ENCODE data around the gene ZNF280C.
A peak's percentile ranks its signal among the peaks of the same experiment; 100 is the strongest.

Gene ZNF280C

DNA sequence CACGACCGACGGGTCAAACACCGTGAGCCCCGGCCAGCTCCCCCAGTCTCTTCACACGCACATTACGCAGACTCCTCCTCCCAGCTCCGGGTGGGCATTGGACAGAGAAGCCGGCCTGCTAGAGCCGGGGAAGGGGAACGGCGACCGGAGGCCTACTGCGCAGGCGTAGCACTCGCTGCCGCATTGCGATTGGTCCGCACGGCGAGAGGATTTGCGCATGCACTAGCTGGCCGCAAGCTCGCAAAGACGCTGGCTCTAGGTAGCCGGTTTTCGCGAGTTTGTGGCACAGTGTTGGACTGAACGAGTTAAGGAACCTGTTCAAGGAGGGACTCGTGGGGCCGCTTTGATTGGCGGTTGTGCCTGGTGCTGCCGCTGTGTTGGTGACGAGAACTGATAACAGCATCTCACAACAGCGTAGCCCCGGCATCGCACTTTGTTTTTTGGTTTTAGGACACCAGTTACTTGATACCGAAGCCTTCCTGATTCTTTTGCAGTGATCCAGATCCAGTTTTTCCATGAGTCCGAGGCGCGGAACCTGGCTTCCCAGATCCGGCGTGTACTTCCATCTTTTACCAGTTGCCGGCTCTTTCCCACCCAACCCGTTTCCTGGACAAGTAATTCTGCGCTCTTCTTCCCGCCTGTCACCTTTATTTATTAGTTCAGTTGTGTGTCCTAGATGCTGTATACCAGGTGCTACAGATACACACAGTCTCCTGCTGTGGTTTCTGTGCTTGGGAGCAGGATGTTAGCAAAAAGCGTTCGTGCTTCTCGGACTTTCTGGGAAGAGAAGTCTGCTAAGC lies 102.8 kb downstream of the ZNF280C start, which contains the start of gene AIFM1 (continued):
- TF ChIP-seq, protein P1, sequence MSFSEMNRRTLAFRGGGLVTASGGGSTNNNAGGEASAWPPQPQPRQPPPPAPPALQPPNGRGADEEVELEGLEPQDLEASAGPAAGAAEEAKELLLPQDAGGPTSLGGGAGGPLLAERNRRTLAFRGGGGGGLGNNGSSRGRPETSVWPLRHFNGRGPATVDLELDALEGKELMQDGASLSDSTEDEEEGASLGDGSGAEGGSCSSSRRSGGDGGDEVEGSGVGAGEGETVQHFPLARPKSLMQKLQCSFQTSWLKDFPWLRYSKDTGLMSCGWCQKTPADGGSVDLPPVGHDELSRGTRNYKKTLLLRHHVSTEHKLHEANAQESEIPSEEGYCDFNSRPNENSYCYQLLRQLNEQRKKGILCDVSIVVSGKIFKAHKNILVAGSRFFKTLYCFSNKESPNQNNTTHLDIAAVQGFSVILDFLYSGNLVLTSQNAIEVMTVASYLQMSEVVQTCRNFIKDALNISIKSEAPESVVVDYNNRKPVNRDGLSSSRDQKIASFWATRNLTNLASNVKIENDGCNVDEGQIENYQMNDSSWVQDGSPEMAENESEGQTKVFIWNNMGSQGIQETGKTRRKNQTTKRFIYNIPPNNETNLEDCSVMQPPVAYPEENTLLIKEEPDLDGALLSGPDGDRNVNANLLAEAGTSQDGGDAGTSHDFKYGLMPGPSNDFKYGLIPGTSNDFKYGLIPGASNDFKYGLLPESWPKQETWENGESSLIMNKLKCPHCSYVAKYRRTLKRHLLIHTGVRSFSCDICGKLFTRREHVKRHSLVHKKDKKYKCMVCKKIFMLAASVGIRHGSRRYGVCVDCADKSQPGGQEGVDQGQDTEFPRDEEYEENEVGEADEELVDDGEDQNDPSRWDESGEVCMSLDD (tag by site-specific recombination; IDR thresholded peaks at IDR 0.05): no peak
- no peak for TF ChIP-seq ZNF311 (tag by site-specific recombination; IDR thresholded peaks at IDR 0.05; ENCODE audit: borderline replicate concordance)
- TF ChIP-seq, protein P2, sequence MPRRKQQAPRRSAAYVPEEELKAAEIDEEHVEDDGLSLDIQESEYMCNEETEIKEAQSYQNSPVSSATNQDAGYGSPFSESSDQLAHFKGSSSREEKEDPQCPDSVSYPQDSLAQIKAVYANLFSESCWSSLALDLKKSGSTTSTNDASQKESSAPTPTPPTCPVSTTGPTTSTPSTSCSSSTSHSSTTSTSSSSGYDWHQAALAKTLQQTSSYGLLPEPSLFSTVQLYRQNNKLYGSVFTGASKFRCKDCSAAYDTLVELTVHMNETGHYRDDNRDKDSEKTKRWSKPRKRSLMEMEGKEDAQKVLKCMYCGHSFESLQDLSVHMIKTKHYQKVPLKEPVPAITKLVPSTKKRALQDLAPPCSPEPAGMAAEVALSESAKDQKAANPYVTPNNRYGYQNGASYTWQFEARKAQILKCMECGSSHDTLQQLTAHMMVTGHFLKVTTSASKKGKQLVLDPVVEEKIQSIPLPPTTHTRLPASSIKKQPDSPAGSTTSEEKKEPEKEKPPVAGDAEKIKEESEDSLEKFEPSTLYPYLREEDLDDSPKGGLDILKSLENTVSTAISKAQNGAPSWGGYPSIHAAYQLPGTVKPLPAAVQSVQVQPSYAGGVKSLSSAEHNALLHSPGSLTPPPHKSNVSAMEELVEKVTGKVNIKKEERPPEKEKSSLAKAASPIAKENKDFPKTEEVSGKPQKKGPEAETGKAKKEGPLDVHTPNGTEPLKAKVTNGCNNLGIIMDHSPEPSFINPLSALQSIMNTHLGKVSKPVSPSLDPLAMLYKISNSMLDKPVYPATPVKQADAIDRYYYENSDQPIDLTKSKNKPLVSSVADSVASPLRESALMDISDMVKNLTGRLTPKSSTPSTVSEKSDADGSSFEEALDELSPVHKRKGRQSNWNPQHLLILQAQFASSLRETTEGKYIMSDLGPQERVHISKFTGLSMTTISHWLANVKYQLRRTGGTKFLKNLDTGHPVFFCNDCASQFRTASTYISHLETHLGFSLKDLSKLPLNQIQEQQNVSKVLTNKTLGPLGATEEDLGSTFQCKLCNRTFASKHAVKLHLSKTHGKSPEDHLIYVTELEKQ (tag by site-specific recombination; IDR thresholded peaks at IDR 0.05; ENCODE audit: borderline replicate concordance): peak; percentile 69
- TF ChIP-seq ZFP3 (tag by site-specific recombination; IDR thresholded peaks at IDR 0.05; ENCODE audit: low read depth): no peak
- no peak for TF ChIP-seq ZNF664 (tag by site-specific recombination; IDR thresholded peaks at IDR 0.05)
- TF ChIP-seq KLF10 (tag by site-specific recombination; IDR thresholded peaks at IDR 0.05): peak; percentile 65; the same call in 1 of the 2 replicates
- TF ChIP-seq ZNF837 (tag by site-specific recombination; IDR thresholded peaks at IDR 0.05): no peak
- TF ChIP-seq YY1 (tag by site-specific recombination; IDR thresholded peaks at IDR 0.05): peak; percentile 57; the same call in 1 of the 2 replicates
- no peak for TF ChIP-seq BCL11B (tag by site-specific recombination; IDR thresholded peaks at IDR 0.05; ENCODE audit: low read depth)
- TF ChIP-seq, protein P3, sequence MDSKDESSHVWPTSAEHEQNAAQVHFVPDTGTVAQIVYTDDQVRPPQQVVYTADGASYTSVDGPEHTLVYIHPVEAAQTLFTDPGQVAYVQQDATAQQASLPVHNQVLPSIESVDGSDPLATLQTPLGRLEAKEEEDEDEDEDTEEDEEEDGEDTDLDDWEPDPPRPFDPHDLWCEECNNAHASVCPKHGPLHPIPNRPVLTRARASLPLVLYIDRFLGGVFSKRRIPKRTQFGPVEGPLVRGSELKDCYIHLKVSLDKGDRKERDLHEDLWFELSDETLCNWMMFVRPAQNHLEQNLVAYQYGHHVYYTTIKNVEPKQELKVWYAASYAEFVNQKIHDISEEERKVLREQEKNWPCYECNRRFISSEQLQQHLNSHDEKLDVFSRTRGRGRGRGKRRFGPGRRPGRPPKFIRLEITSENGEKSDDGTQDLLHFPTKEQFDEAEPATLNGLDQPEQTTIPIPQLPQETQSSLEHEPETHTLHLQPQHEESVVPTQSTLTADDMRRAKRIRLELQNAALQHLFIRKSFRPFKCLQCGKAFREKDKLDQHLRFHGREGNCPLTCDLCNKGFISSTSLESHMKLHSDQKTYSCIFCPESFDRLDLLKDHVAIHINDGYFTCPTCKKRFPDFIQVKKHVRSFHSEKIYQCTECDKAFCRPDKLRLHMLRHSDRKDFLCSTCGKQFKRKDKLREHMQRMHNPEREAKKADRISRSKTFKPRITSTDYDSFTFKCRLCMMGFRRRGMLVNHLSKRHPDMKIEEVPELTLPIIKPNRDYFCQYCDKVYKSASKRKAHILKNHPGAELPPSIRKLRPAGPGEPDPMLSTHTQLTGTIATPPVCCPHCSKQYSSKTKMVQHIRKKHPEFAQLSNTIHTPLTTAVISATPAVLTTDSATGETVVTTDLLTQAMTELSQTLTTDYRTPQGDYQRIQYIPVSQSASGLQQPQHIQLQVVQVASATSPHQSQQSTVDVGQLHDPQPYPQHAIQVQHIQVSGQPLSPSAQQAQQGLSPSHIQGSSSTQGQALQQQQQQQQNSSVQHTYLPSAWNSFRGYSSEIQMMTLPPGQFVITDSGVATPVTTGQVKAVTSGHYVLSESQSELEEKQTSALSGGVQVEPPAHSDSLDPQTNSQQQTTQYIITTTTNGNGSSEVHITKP (tag by site-specific recombination; IDR thresholded peaks at IDR 0.05): peak; percentile 56; the same call in 1 of the 2 replicates
- TF ChIP-seq ZNF555 (tag by site-specific recombination; conservative IDR thresholded peaks at IDR 0.05): no peak
- TF ChIP-seq, protein P4, sequence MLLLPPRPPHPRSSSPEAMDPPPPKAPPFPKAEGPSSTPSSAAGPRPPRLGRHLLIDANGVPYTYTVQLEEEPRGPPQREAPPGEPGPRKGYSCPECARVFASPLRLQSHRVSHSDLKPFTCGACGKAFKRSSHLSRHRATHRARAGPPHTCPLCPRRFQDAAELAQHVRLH (tag by site-specific recombination; IDR thresholded peaks at IDR 0.05): peak; percentile 89
- TF ChIP-seq, protein P5, sequence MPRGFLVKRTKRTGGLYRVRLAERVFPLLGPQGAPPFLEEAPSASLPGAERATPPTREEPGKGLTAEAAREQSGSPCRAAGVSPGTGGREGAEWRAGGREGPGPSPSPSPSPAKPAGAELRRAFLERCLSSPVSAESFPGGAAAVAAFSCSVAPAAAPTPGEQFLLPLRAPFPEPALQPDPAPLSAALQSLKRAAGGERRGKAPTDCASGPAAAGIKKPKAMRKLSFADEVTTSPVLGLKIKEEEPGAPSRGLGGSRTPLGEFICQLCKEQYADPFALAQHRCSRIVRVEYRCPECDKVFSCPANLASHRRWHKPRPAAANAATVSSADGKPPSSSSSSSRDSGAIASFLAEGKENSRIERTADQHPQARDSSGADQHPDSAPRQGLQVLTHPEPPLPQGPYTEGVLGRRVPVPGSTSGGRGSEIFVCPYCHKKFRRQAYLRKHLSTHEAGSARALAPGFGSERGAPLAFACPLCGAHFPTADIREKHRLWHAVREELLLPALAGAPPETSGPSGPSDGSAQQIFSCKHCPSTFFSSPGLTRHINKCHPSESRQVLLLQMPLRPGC (tag by site-specific recombination; IDR thresholded peaks at IDR 0.05): peak; percentile 69; the same call in 1 of the 2 replicates
- no peak for TF ChIP-seq ZBTB1 (tag by site-specific recombination; IDR thresholded peaks at IDR 0.05)
- 0 out of 2 replicates have a peak, but pooled peaks have one; percentile 79 for TF ChIP-seq ZNF792 (tag by site-specific recombination; IDR thresholded peaks at IDR 0.05)
- TF ChIP-seq ZNF433 (tag by site-specific recombination; IDR thresholded peaks at IDR 0.05; ENCODE audit: low read depth): no peak
- peak; percentile 90 for TF ChIP-seq ZNF558 (tag by site-specific recombination; IDR thresholded peaks at IDR 0.05)
- peak; percentile 88 for TF ChIP-seq ZXDB (tag by site-specific recombination; IDR thresholded peaks at IDR 0.05)
- TF ChIP-seq ZNF423 (tag by site-specific recombination; IDR thresholded peaks at IDR 0.05): no peak
- TF ChIP-seq ZNF473 (tag by site-specific recombination; IDR thresholded peaks at IDR 0.05): no peak
- TF ChIP-seq, protein P6, sequence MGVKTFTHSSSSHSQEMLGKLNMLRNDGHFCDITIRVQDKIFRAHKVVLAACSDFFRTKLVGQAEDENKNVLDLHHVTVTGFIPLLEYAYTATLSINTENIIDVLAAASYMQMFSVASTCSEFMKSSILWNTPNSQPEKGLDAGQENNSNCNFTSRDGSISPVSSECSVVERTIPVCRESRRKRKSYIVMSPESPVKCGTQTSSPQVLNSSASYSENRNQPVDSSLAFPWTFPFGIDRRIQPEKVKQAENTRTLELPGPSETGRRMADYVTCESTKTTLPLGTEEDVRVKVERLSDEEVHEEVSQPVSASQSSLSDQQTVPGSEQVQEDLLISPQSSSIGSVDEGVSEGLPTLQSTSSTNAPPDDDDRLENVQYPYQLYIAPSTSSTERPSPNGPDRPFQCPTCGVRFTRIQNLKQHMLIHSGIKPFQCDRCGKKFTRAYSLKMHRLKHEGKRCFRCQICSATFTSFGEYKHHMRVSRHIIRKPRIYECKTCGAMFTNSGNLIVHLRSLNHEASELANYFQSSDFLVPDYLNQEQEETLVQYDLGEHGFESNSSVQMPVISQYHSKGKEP (tag by site-specific recombination; IDR thresholded peaks at IDR 0.05): peak; percentile 72; the same call in 1 of the 2 replicates
- 0 out of 2 replicates have a peak, but pooled peaks have one; percentile 68 for TF ChIP-seq ZNF184 (tag by site-specific recombination; IDR thresholded peaks at IDR 0.05)
- TF ChIP-seq ZNF157 (tag by site-specific recombination; IDR thresholded peaks at IDR 0.05): no peak
- peak; percentile 69 for TF ChIP-seq ZNF391 (tag by site-specific recombination; IDR thresholded peaks at IDR 0.05; ENCODE audit: borderline replicate concordance, low read depth)
- TF ChIP-seq ZNF302 (tag by site-specific recombination; IDR thresholded peaks at IDR 0.05; ENCODE audit: low read depth): 0 out of 2 replicates have a peak, but pooled peaks have one; percentile 36
- no peak for TF ChIP-seq ZNF404 (tag by site-specific recombination; IDR thresholded peaks at IDR 0.05)

All from HEK293 (cell line).